ENCODE data around the gene SLC46A3. TPM values are rescaled to one million over a fixed set of nuclear protein-coding genes. Genes with fewer than 3 reads are reported as not detected.

The SLC46A3 gene
- total and polyA plus RNA-seq, 10 of the 15 experiments (the other 5 are each of a cell fraction or from before 2014, with no cell fraction given) = 2.9 to 15.6 (median 9.4) TPM

DNA sequence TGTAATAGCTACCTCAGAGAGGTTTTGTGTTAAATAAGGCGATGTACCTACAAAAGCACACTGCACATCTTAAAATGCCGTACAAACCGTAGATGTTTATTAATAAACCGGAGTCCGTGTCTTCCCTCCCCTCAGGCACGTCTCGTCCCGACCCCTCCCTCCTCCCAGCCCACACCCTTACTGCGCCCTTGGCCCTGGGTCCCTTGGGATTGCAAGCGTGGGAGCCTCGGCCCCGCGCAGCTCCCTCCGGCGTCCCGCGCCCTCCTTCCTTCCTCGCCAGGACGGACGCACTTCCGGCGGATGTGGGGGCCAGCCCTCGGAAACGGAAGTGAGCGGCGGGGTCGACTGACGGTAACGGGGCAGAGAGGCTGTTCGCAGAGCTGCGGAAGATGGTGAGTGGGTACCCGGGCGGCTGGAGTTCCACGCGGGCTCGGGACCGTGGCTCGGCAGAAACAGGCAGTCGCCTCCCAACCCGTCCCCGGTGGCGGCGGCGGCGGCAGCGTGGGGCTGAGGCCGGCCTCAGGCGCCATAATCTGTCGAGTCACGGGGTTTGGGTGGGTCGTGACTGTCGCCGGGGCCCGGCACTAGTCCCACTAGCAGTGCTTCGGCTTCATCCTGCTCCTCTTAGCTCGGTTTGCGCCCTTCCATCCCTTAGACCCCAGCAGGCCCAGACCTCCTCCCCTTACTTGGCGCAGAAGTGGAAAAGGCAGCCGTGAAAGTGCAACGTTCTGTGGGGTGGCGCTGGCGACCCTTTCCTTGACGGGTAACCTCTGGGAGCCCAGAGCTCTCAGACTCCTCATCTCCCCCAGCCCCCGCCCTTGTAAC is 59.8 kb downstream of the SLC46A3 start, which contains the start of gene POMP (continued):
- TF ChIP-seq, protein P1, sequence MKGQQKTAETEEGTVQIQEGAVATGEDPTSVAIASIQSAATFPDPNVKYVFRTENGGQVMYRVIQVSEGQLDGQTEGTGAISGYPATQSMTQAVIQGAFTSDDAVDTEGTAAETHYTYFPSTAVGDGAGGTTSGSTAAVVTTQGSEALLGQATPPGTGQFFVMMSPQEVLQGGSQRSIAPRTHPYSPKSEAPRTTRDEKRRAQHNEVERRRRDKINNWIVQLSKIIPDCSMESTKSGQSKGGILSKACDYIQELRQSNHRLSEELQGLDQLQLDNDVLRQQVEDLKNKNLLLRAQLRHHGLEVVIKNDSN (IDR thresholded peaks at IDR 0.05; ENCODE audit: borderline replicate concordance, extremely low read length, insufficient read depth, low read depth, low read length) = peak; percentile 36
- TF ChIP-seq E2F4 (IDR thresholded peaks at IDR 0.05; ENCODE audit: low read depth, low read length) (0 out of 2 replicates have a peak, but pooled peaks have one; percentile 44), E2F8 (IDR thresholded peaks at IDR 0.05; ENCODE audit: low read depth, partially characterized antibody) (peak; percentile 49), SMAD5 (IDR thresholded peaks at IDR 0.05; ENCODE audit: low read depth) (peak; percentile 64), PRDM15 (CRISPR knock-in tag; IDR thresholded peaks at IDR 0.05) (no peak), CHD1 (IDR thresholded peaks at IDR 0.05; ENCODE audit: low read depth, low read length) (no peak), EZH2 (IDR thresholded peaks at IDR 0.05; ENCODE audit: borderline replicate concordance, control insufficient read depth, low read depth, low read length) (no peak), IRF5 (IDR thresholded peaks at IDR 0.05; ENCODE audit: borderline replicate concordance) (no peak), CBX5 (IDR thresholded peaks at IDR 0.05; ENCODE audit: low read depth) (0 out of 2 replicates have a peak, but pooled peaks have one; percentile 39), ELK1 (IDR thresholded peaks at IDR 0.05; ENCODE audit: low read depth, low read length) (peak; percentile 97), SRF (IDR thresholded peaks at IDR 0.05; ENCODE audit: low read depth in 2 of 2, low read length in 2 of 2) (0 out of 4 replicates have a peak, but pooled peaks of 1 of the 2 experiments have one; percentile 26), SP1 (IDR thresholded peaks at IDR 0.05; ENCODE audit: low read depth, low read length) (no peak), SMARCA5 (IDR thresholded peaks at IDR 0.05) (no peak), HCFC1 (IDR thresholded peaks at IDR 0.05; ENCODE audit: low read length) (peak; percentile 61), HDAC6 (IDR thresholded peaks at IDR 0.05; ENCODE audit: unreplicated experiment) (peak; percentile 31), ZNF217 (IDR thresholded peaks at IDR 0.05) (no peak)

Measured in GM12878 (cell line).